K562 (cell line): ENCODE results near the gene NAPB. TPM values are rescaled to one million over a fixed set of nuclear protein-coding genes. Genes with fewer than 3 reads are reported as not detected.

Experiments used
- ATAC-seq: fragments of 200-7000 bp; cut with Tn5 transposase; 3 replicates; pipeline ENCODE4 v1.9.1; 2020; ENCODE audit warnings: moderate library complexity
- BruUV-seq: library from RNA; stranded (reverse); fragments of 400-500 nt; replicated peaks from 2 replicates; lab custom pipeline; 2021; lab: Mats Ljungman, UMichigan
- CTCF ChIA-PET: fragments of 300-600 bp; formaldehyde crosslinking; extraction: SDS; loops from one replicate; lab custom pipeline; 2021; ENCODE audit warnings: low intra/inter-chr PET ratio; lab: Yijun Ruan, JAX
- POLR2A ChIA-PET: fragments of 300-600, 350-650 bp; sonication (Branson Sonifier 250); formaldehyde crosslinking; extraction: SDS; loops from one replicate; lab custom pipeline; 2021; ENCODE audit warnings: antibody characterized with exemption, inconsistent platforms; lab: Yijun Ruan, JAX
- DNase-seq, 4 experiments: peaks; one replicate each; pipeline versions ENCODE4 v3.0.0 to v3.0.0-alpha.2; 2011 to 2018; ENCODE audit warnings: low spot score in 3 of 4, mixed read lengths in 3 of 4; ENCODE audit errors: extremely low read depth in 1 of 4
- FAIRE-seq: peaks from 2 replicates; lab custom pipeline; 2011; peaks lifted over from hg19 to GRCh38; lab: Jason Lieb, UNC
- H2AFZ ChIP-seq: 2 replicates; pipeline ENCODE4 v1.6.0; 2011; ENCODE audit warnings: low read depth, low read length, control low read depth, inconsistent platforms
- H3K27ac ChIP-seq: fragments of 200-600 bp; 3 replicates; pipeline ENCODE4 v1.8.0; 2011; ENCODE audit warnings: low read depth, mild to moderate bottlenecking, control low read depth, inconsistent platforms, low read length, moderate library complexity, mixed read lengths; ENCODE audit errors: extremely low read depth
- H3K27me3 ChIP-seq, 2 experiments: fragments of 300-600 bp in 1 of 2; 2 replicates in 1 of 2; 3 replicates in 1 of 2; pipeline versions ENCODE4 v1.6.0 to v1.8.0; 2011; ENCODE audit warnings: inconsistent platforms in 2 of 2, low read length in 2 of 2, mild to moderate bottlenecking in 1 of 2, mixed read lengths in 1 of 2, moderate library complexity in 1 of 2; ENCODE audit not compliant: control insufficient read depth in 2 of 2, insufficient read depth in 2 of 2
- H3K36me3 ChIP-seq: fragments of 300-600 bp; 3 replicates; pipeline ENCODE4 v1.8.0; 2011; ENCODE audit warnings: mild to moderate bottlenecking, low read length, inconsistent platforms; ENCODE audit not compliant: control insufficient read depth, insufficient read depth
- H3K4me1 ChIP-seq, 2 experiments: fragments of 200-600 bp in 1 of 2; replicated peaks in 1 of 2; 2 replicates in 1 of 2; 3 replicates in 1 of 2; pipeline versions ENCODE4 v1.5.1 to v1.8.0; 2011; ENCODE audit warnings: inconsistent platforms in 2 of 2, low read length in 2 of 2, mild to moderate bottlenecking in 1 of 2, mixed read lengths in 1 of 2, moderate library complexity in 1 of 2; ENCODE audit not compliant: control insufficient read depth in 2 of 2, insufficient read depth in 2 of 2
- H3K4me2 ChIP-seq: 2 replicates; pipeline ENCODE4 v1.6.1; 2011; ENCODE audit warnings: low read length, control low read depth, inconsistent platforms, mixed read lengths; ENCODE audit not compliant: insufficient read depth
- H3K4me3 ChIP-seq: fragments of 200-600 bp; sonication (generic), shearing (Covaris generic); 2 replicates; pipeline ENCODE4 v1.5.1; 2016; ENCODE audit warnings: control low read depth, inconsistent platforms
- H3K79me2 ChIP-seq: fragments of 200-600 bp; 3 replicates; pipeline ENCODE4 v1.8.0; 2011; ENCODE audit warnings: low read length, inconsistent platforms; ENCODE audit not compliant: control insufficient read depth, insufficient read depth
- H3K9ac ChIP-seq, 2 experiments: 2 replicates each; pipeline versions ENCODE4 v1.6.0 to v1.6.1; 2011; ENCODE audit warnings: low read depth in 2 of 2, low read length in 2 of 2, control low read depth in 1 of 2, inconsistent platforms in 1 of 2, mild to moderate bottlenecking in 1 of 2, mixed read lengths in 1 of 2; ENCODE audit not compliant: insufficient read depth in 1 of 2
- H3K9me1 ChIP-seq: one replicate; pipeline ENCODE4 v1.6.0; 2011; ENCODE audit warnings: inconsistent platforms, mild to moderate bottlenecking, low read length, moderate library complexity; ENCODE audit not compliant: control insufficient read depth, insufficient read depth
- H3K9me3 ChIP-seq: replicated peaks from 2 replicates; pipeline ENCODE4 v1.5.1; 2011; ENCODE audit warnings: low read depth, low read length, inconsistent platforms; ENCODE audit not compliant: control insufficient read depth, insufficient read depth
- H4K20me1 ChIP-seq: replicated peaks from 2 replicates; pipeline ENCODE4 v1.6.1; 2011; ENCODE audit warnings: low read length, inconsistent platforms, mixed read lengths; ENCODE audit not compliant: control insufficient read depth, insufficient read depth
- CTBP1 ChIP-seq: fragments of 450-650 bp; IDR thresholded peaks from 2 replicates; pipeline ENCODE4 v1.6.1; 2016; ENCODE audit warnings: borderline replicate concordance
- ESRRB ChIP-seq: fragments of 250-450 bp; sonication (Bioruptor Pico); IDR thresholded peaks from 2 replicates; pipeline ENCODE4 v1.5.0; 2020; ENCODE audit warnings: mild to moderate bottlenecking, moderate library complexity, borderline replicate concordance
- KDM2B ChIP-seq: fragments of 250-450 bp; sonication (Bioruptor Pico); IDR thresholded peaks from 2 replicates; pipeline ENCODE4 v1.8.0; 2021; ENCODE audit warnings: mild to moderate bottlenecking, moderate library complexity
- SMARCA5 ChIP-seq: fragments of 450-650 bp; IDR thresholded peaks from 2 replicates; pipeline ENCODE4 v1.6.1; 2016
- TOE1 ChIP-seq, 2 experiments: fragments of 450-650 bp in 1 of 2; sonication (generic) in 1 of 2; formaldehyde crosslinking in 1 of 2; IDR thresholded peaks; 2 replicates each; pipeline versions ENCODE4 v1.7.1 to v1.8.0; 2016 to 2022; ENCODE audit warnings: borderline replicate concordance in 2 of 2, mild to moderate bottlenecking in 2 of 2, antibody characterized with exemption in 1 of 2, inconsistent platforms in 1 of 2, low read depth in 1 of 2, missing genetic modification reagents in 1 of 2, moderate library complexity in 1 of 2
- WGBS: fragments of 100-300 bp; shearing (Covaris generic); methylation state at CpG from one replicate; pipeline ENCODE4 v1.1.6; 2016; ENCODE audit warnings: low coverage, mixed read lengths; ENCODE audit not compliant: insufficient coverage; ENCODE audit errors: missing lambda C conversion rate; 5-methylcytosine and 5-hydroxymethylcytosine counted together
- in situ Hi-C: fragments of 300-500 bp; cut with MboI; formaldehyde crosslinking; loops from 4 replicates; pipeline ENCODE4 v1.15.0; 2018; ENCODE audit warnings: inconsistent platforms, mixed read lengths
- intact Hi-C: fragments of 100-400 bp; cut with micrococcal nuclease; formaldehyde crosslinking; loops from 2 replicates; pipeline ENCODE4 v1.14.2; 2022
- polyA plus RNA-seq, 8 experiments: library from polyadenylated mRNA; depleted of rRNA in 4 of 8; stranded (reverse) in 5 of 8; unstranded in 3 of 8; fragments of >200 nt; fragmentation: Nextera tagmentation in 2 of 8; fragmentation: Illumina TruSeq in 1 of 8; extraction: Ambion mirVana in 2 of 8; extraction: Trizol in 1 of 8; gene quantifications; 2 replicates each; pipeline versions ENCODE4 v1.2.1 to v1.2.3, GENCODE V29; 2011 to 2014; ENCODE audit warnings: inconsistent platforms in 1 of 8, missing spikeins in 1 of 8
- total RNA-seq, 7 experiments: library from RNA; depleted of rRNA in 6 of 7; stranded (reverse); fragments of >200 nt in 6 of 7; fragmentation: Illumina TruSeq in 2 of 7; extraction: Trizol in 2 of 7; gene quantifications; 2 replicates each; pipeline versions ENCODE4 v1.2.1 to v1.2.3, GENCODE V29; 2011 to 2021; ENCODE audit warnings: low replicate concordance in 1 of 7
- TF ChIP-seq, protein P1 (sequence below): fragments of 450-650 bp; formaldehyde crosslinking; conservative IDR thresholded peaks from 2 replicates; pipeline ENCODE4 v1.4.0; 2022; ENCODE audit warnings: mild to moderate bottlenecking, missing genetic modification characterization

NAPB gene
- total and polyA plus RNA-seq, 9 of the 15 experiments (the other 6 are each of a cell fraction or from before 2014, with no cell fraction given), result 1.4 to 7.7 (median 5.2) TPM

DNA sequence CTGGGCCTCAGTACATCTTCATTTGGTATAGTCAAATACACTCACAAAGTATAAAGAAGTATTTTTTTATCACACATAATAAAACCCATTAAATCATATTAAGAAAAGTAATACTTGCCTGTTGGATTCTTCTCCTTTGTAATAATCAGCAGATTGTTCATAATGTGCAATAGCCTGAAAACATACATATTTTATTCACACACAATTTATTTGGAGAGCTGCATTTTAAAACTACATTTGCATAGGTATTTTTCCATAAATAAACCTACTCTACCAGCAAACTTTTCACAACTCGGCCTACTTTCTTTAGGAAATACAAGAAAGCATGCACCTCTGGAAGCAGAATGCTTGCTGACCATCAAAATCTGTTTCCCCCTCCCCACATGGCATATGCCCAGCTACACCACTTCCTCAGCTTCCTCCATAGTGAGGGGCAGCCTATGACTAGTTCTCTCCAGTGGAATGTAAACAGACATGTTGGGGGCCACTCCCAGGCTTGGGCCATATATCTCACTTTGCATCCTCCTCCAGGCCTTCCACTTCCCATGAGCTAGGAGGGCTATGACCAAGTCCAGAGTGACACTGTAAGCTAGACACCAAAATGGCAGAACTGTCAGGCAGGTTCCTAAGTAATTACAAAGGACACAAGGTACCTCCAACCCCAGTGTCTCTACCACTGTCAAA is 31.1 kb downstream of the NAPB start:
- Histone ChIP-seq H3K9ac (no peak overlapping the region), H3K9me1 (no peaks in the 10 kb centered on the region), H3K79me2 (peaks cover 3% of the 10 kb centered on the region; the same call in 2 of the 3 replicates), H3K9me3 (no peaks in the 10 kb centered on the region), H3K4me3 (no peak overlapping the region), H2AFZ (no peak overlapping the region), H3K4me2 (no peak overlapping the region), H4K20me1 (no peaks in the 10 kb centered on the region), H3K4me1 (0 out of 5 replicates have a peak, but pooled peaks cover 0 to 2% of the 10 kb centered on the region in 2 experiments), H3K27me3 (no peaks in the 10 kb centered on the region), H3K36me3 (peaks cover 67% of the 10 kb centered on the region), H3K27ac (no peak overlapping the region)
- CTCF ChIA-PET, result no interaction called here
- FAIRE-seq (no peak), DNase-seq (no peak), ATAC-seq (no peak)
- BruUV-seq, result no TSS peak
- intact Hi-C loops (no loop called here), in situ Hi-C loops (no loop called here)
- POLR2A ChIA-PET, result interaction anchor here (1.1 to 1.6 kb wide), 3 partner anchors 15 to 33 kb away, joined by 3 to 5 read pairs (median 4); partner anchors contain the start of gene NAPB
- TF ChIP-seq SMARCA5, result no peak
- TF ChIP-seq KDM2B, result no peak
- no peak for TF ChIP-seq ESRRB (CRISPR knock-in tag)
- TF ChIP-seq, protein P1, sequence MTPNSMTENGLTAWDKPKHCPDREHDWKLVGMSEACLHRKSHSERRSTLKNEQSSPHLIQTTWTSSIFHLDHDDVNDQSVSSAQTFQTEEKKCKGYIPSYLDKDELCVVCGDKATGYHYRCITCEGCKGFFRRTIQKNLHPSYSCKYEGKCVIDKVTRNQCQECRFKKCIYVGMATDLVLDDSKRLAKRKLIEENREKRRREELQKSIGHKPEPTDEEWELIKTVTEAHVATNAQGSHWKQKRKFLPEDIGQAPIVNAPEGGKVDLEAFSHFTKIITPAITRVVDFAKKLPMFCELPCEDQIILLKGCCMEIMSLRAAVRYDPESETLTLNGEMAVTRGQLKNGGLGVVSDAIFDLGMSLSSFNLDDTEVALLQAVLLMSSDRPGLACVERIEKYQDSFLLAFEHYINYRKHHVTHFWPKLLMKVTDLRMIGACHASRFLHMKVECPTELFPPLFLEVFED (CRISPR knock-in tag), result no peak
- no peak for TF ChIP-seq CTBP1
- no peak for TF ChIP-seq TOE1 (IDR thresholded peaks at IDR 0.05; ENCODE audit: borderline replicate concordance)
- TF ChIP-seq TOE1 (CRISPR knock-in tag; IDR thresholded peaks at IDR 0.05; ENCODE audit: borderline replicate concordance, low read depth), result no peak
- 75% methylated on average over 1 of the region's 1 CpG for WGBS
